H1 (cell line): ENCODE results near the gene EPHA1.

Experiments
- EP300 ChIP-seq, 2 experiments: IDR thresholded peaks; 1 replicate in 1 of 2; 2 replicates in 1 of 2; pipeline ENCODE4 v1.6.1; 2011 to 2012; ENCODE audit warnings: low read depth in 2 of 2, low read length in 2 of 2, mild to moderate bottlenecking in 2 of 2, borderline replicate concordance in 1 of 2, inconsistent platforms in 1 of 2, moderate library complexity in 1 of 2
- EZH2 ChIP-seq: fragments of 200-600 bp; sonication (generic); IDR thresholded peaks from 2 replicates; pipeline ENCODE4 v1.7.1; 2012; ENCODE audit warnings: low read depth, mild to moderate bottlenecking, moderate library complexity, low read length, inconsistent platforms; ENCODE audit not compliant: severe bottlenecking
- TF ChIP-seq, protein P1 (sequence below): IDR thresholded peaks from 2 replicates; pipeline ENCODE4 v1.6.1; 2012; ENCODE audit warnings: inconsistent platforms
- TF ChIP-seq, protein P2 (sequence below), 3 experiments: IDR thresholded peaks; 1 replicate in 2 of 3; 2 replicates in 1 of 3; pipeline versions ENCODE4 v1.5.1 to v1.6.1; 2011; ENCODE audit warnings: low read length in 3 of 3, mild to moderate bottlenecking in 3 of 3, inconsistent platforms in 2 of 3, low read depth in 1 of 3, moderate library complexity in 1 of 3; ENCODE audit not compliant: insufficient read depth in 1 of 3; ENCODE audit errors: control extremely low read depth in 1 of 3

DNA sequence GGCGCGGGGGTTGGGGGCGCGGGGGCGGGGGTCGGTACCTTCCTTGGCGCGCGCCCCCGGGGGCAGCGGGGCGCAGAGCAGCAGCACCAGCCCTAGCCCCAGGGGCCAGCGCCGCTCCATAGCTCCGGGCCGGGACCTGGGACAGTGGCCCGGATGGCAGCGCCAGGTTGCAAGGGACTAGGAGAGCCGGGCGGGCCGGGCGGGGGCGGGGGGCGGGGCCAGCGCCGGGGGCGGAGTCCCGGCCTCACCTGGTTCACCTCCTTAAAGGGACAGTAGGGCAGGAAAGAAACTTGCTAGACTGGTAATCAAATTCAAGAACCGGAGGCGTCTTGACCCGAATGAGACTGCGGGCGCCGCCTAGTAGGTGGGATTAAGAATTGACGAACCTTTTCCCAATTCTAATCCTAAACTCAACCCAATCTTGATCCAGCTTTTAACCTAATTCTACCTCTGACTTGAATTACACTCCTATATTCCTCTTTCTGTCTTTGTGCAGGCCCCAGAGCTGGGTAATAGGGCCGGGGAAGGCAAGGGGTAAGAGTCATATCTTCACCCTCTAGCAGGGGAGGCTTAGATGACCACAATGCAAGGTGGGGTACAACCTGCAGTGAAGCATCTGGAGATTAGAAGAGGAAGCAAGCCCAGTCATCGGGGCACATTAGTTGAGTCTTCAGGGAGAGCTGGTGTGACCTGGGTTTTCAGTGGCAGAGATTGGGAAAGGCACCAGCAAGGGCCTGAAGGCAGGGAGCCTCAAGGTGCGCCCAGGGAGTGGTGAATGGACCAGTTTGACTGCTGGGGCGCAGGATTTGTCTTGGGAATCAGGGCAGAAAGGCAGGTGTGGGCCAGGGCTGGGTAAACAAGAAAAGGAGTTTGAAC lies at the start of gene EPHA1:
- TF ChIP-seq, protein P1, sequence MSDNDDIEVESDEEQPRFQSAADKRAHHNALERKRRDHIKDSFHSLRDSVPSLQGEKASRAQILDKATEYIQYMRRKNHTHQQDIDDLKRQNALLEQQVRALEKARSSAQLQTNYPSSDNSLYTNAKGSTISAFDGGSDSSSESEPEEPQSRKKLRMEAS, result no peak
- TF ChIP-seq, protein P2, sequence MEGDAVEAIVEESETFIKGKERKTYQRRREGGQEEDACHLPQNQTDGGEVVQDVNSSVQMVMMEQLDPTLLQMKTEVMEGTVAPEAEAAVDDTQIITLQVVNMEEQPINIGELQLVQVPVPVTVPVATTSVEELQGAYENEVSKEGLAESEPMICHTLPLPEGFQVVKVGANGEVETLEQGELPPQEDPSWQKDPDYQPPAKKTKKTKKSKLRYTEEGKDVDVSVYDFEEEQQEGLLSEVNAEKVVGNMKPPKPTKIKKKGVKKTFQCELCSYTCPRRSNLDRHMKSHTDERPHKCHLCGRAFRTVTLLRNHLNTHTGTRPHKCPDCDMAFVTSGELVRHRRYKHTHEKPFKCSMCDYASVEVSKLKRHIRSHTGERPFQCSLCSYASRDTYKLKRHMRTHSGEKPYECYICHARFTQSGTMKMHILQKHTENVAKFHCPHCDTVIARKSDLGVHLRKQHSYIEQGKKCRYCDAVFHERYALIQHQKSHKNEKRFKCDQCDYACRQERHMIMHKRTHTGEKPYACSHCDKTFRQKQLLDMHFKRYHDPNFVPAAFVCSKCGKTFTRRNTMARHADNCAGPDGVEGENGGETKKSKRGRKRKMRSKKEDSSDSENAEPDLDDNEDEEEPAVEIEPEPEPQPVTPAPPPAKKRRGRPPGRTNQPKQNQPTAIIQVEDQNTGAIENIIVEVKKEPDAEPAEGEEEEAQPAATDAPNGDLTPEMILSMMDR (IDR thresholded peaks at IDR 0.05; ENCODE audit: control extremely low read depth in 1 of 3, insufficient read depth in 1 of 3, low read depth in 1 of 3, low read length in 3 of 3), result peak; percentile 47 to 72 (median 58)
- no peak for TF ChIP-seq EZH2
- peak in 1 of 2 experiments; percentile 39; a peak in 1 of 3 replicates for TF ChIP-seq EP300 (IDR thresholded peaks at IDR 0.05; ENCODE audit: borderline replicate concordance in 1 of 2, low read depth in 2 of 2, low read length in 2 of 2)
